ENCODE measurements around the gene SLX4IP. TPM values are rescaled to one million over a fixed set of nuclear protein-coding genes. Genes with fewer than 3 reads are reported as not detected.

Gene SLX4IP
- polyA plus RNA-seq, 12 donors = 3.6 to 8.8 (median 5.2) TPM; not detected in 1

DNA sequence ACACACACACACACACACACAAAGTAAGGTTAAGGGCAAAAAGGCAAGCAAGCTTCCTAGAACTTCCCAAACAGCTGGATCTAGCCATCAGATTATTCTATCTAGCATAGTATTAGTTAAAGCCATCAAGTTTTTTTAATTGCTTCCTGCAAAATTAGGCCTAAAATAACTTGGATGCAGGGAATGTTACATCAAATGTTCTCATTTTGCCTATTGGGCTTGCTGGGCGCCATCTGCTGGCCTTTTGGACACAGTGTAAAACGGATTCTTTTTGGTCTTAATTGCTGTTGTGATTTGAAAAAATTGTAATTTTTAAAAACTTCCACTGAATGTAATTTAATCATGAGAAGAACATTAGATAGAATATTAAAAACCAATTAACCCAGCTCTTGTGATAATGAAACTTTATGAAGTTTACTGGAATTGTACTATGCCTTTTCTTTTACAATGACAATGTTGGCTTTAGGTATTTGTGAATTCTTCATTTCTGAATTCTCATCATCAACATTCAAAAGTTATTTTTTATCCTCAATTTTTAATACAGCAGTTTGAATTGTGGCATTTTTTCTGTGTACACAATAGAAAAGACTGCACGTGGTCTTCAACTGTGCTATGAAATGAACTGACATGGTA is 7.9 kb upstream of the SLX4IP start:
- peak; percentile 44 for DNase-seq

DNA sequence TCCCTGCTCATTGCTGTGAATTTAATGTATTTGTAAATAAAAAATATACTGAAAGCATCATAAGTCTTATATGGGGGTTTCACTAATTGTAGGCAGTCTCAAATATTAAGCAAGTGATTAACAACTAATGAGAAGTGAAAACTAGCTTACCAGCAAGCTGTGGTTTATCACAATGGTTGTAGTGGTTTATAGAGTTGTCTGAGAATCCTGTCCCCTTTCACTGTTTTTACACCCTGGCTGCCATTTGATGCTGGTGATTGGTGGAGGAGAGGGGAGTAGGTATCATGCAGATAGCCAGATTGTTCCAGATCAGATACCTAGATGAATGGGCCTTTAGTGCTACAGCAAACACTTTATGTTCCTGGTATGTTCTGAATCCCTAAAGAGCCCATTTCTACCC is 7.1 kb upstream of the SLX4IP start:
- no peak for DNase-seq

DNA sequence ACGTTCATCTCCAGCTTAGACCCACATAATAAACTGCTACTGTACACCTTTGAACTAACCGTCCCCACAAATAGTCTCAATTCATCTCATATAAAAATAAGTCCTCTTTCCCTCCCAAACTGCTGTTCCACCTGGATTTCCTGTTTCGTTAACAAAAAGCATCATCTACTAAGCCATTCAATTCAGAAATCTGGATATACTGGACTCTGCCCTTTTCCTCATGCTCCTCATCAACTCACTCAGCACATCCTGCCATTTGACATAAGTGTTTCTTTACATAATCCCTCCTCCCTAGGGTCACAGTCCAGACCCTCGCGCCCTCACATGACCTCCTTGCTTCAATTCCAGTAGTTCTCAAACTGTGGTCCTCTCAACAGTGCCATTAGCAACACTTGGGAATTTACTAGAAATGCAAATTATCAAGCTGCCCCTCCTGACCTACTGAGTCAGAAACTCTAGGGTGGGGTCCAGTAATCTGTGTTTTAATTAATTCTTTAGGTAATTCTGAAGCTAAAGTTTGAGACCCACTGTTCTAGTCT is 5.6 kb upstream of the SLX4IP start:
- DNase-seq = no peak

DNA sequence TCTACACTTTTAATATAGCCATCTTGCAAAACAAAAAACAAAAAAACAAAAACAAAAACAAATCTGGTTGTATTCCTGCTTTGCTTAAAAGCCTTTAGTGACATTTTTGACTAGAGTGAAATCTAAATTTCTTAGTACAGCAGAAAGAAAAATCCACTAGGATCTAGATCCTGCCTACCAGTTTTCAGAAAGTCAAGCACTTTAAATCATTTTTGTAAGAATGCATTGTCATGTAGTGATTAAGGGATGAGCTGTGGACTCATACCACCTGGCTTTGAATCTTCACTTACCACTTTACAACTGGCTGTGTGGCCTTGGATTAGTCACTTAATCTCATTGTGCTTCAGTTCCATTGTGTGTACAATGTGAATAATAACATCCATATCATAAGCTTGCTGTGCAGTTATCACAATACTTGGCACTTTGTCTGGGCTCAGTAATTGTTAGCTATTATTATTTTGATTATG is 5.1 kb upstream of the SLX4IP start:
- no peak for DNase-seq

DNA sequence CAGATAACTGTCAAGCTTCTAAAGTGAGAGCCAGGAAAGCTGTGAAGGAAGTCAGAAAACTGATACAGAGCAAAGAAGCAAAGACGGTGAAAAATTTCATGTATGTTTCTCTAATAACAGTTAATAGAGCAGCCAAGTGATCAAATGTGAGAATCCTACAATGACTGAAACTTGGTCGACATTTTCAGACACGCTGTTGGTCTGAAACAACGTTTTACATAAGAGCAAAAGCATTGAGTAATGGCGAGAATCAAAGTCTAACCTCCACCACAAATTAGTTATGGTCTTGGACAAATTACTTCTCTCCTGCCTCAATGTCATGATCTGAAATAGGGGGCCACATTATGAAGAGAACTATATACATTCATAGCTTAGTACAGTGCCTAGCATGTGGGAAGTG is 4.4 kb upstream of the SLX4IP start:
- DNase-seq = no peak

DNA sequence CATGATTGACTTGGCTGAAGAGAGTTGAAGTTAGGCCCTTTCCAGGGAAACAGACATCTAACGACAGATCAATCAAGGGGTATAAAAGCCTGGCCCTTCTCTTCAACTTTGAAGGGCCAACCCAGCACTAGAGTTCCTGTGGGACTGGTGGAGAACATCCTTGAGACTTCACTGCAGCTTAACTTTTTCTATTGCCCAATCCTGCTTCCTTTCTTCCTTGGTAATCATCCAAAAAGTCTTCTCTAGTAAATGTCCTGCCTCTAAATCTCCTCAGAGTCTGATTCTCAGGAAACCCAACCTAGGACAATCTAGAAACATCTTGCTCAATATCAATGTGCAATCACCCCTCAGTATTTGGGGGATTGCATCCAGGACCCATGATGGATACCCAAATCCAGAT is 3.0 kb upstream of the SLX4IP start:
- no peak for DNase-seq

DNA sequence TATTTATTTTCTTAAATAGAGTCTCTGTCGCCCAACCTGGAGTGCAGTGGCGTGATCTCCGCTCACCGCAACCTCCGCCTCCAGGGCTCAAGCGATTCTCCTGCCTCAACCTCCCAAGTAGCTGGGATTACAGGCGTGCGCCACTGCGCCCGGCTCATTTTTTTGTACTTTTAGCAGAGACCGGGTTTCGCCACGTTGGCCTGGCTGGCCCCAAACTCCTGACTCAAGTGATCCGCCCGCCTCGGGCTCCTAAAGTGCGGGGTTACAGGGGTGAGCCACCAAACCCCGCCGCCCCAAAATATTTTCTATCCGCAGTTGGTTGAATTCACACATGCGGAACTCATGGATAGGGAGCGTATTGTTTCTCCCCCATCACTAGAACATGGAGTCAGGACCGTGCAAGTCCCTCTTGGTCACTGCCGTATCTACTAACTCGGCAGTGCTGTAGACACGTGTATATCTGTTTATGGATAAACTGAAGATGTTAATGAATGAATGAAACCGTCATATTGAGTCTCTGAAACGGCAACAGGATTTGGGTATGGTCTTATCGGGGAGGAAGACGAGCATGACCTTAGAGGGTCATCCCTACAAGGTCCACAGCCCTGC is 2.0 kb upstream of the SLX4IP start:
- DNase-seq = no peak

DNA sequence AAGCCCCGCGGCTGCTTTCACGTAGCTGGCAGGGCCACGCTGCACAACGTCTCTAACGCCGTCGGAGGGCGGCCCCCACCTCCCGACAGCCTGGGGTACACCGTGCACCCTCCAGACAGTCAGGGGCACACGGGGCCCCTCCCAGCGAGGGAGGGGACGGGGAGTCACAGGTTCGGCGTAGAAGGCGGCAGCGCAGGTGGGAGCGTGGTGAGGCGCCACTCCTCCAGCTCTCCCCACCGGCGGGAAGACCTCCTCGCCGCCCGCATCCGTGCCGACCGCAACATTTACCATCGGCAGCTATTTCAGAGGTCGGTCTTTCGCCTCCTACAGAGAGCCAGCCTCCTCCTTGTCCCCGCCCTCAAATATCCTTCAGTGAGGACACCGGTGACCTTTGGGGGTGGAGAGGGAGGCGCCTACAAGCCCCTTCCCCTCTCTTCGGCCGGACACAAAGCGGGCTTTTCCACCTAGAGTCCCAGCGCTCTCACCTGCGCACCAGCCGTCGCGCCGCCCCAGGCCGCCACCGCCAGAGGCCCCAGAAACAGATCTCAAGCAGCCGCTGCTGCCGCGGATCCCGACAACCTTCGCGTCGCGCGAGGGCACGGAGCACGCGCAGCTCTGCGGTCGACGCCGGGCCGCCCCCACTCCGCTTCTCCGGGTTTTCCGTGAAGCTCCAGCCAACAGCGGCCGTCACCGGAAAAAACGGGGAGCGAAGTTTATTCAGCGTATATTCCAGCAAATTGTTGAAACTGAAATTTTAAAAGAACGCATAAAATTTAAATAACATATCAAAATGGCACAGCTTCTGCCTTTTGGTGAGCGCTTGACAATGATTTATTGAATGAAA is 1.3 kb upstream of the SLX4IP start, which contains the start of gene MKKS:
Gene MKKS (minus strand): TSS at position 600 of the 844 bp plus-strand sequence. CDS start 20,708 bp downstream, outside the sequence.
- DNase-seq = peak; percentile 93

DNA sequence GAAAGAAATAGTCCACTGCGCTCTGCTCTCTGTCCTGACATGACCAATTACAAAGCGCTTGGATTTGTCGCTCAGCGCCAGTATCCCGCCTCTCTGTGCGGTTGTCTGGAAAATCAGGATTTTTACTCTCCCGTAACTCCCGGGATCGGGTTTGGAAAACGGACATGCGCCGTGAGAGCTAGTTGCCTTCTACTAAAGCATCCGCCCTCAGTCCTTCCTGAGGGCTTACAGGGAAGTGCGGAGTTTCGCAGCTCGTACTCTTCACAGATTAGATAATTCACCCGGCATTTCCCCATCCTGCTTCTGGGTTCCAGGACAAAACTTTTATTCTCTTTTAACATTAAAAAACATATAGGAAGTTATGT is 656 bp upstream of the SLX4IP start:
- peak; percentile 99 for DNase-seq

DNA sequence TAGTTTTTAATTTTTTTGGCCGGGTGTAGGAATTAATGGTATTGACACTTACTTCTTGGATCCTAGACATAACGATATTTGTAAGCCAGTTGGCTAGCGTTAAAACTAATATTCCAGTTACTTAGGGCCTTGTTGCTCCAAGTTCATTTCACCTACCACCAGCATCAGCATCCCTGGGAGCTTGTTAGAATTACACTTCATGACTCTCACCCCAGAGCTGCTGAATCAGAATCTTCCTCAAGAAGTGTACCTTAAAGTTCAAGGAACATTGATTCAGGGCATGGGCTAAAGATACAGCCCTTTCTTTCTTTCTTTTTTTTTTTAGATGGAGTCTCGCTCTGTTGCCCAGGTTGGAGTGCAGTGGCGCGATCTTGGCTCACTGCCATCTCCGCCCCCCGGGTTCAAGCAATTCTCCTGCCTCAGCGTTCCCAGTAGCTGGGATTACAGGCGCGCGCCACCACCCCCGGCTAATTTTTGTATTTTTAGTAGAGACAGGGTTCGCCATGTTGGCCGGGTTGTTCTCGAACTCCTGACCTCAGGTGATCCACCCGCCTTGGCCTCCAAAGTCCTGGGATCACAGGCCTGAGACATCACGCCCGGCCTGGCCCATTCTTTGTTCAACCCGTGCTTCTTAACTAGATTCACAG is 1.1 kb downstream of the SLX4IP start:
- no peak for DNase-seq

DNA sequence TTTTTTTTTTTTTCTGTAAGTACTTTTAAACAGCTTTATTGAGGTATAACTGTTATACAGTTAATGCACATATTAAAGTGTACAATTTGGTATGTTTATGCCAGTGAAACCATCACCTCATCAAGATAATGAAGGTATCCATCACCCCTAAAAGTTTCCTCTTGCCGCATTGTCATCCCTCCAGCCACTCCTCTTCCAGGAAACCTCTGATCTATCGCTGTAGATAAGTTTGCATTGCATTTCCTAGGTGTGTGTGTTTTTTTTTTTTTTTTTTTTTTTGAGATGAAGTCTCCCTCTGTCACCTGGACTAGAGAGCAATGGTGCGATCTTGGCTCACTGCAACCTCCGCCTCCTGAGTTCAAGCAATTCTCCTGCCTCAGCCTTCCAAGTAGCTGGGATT is 3.1 kb downstream of the SLX4IP start:
- DNase-seq = no peak

DNA sequence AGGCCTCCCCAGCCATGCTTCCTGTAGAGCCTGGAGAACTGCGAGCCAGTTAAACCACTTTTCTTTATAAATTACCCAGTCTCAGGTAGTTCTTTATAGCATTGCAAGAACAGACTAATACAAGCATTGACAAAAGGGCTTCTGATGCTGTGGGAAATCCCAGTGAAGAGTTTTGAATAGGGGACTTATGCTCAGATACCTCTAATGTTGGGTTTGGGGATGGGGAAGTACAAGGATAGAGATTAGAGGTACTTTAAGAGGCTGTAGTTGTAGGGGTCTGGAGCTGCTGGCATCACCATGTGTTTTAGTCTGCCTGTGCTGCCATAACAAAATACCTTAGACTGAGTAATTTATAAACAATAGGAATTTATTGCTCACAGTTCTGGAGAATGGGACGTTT is 8.8 kb downstream of the SLX4IP start:
- DNase-seq = no peak

DNA sequence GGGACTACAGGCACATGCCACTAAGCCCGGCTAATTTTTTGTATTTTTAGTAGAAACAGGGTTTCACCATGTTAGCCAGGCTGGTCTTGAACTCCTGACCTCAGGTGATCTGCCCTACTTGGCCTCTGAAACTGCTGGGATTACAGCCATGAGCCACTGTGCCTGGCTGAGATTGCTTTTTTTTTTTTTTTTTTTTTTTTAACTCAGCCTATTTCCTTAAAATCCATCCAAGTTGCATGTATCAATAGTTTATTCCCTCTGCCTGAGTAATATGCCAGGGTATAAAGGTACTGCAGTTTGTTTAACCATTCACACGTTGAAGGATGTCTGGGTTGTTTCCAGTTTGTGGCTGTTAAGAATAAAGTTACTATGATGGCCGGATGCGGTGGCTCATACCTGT is 10.7 kb downstream of the SLX4IP start:
- no peak for DNase-seq

DNA sequence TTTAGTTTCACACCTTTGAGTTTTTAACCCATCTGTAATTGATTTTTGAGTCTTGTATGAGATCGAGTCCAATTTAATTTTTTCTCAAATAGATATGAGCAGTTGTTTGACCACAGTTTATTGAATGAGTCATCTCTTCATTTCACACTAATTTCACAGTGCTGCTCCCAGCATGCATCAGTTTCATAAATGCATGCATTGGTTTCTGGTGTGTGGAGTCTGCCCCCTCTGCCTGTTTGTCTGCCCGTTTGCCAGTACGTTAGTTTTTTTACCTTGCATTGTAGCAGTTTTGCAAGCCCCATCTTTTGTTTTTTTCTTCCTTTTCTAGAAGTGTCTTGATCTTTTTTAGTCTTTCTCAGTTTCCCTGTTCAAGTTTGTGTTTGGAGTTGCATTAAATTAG is 11.9 kb downstream of the SLX4IP start:
- DNase-seq = no peak

DNA sequence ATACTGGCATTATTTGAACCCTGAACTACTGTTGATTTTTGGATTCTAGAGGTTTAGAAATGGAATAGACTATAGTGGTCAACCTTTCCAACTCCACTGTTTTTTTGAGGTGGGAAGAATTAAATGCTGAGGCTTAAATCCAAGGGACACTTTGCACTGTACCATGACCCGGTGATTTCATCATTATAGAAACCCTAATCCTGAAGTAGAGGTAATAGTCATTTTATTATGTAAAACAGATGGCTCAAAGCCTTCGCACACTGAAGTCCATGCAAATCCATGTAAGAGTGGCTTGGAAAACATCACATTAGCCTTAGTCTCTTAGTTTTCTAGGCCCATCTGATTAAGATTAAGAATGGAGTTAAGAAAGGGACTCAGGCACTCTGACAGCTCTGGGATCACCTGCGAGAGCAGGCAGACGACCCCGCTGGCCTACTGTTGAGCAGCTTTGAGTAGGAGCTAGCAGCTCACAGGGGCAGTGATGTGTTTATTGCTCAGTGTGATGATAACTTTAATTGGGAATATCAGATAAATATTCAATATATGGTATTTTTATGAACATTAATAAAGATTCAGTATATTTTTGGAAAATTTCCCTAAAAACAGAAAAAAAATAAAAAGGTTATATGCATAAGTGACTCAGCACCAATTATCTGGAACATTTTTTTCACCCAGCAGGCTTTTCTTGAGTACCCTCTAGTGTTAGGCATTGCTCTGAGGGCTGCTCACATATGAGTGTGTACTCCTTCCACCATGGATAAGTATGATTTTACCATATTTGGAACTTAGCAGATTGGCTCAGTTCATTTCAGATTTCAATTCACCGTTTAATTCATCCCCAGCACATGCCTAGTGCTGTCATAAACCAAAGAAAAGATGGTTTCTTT is 13.4 kb downstream of the SLX4IP start:
- DNase-seq = no peak

DNA sequence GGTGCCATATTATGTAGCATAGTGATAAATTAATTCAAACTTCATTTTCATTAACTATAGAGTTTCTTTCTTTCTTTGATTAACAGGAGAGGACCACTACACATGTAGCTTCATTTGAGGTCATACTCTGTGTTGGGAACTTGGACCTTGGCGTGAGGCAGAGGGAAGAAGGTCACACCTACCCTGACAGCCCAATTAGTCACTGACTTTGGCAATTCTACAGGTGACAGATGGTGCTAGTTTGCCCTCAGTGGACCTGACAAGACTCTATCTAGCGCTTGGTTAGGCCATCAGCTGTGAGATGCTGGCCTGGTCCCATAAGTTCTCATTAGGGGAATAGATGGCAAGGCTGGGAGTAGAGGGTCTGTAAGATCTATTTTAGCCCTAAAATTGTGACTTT is 14.2 kb downstream of the SLX4IP start:
- no peak for DNase-seq

DNA sequence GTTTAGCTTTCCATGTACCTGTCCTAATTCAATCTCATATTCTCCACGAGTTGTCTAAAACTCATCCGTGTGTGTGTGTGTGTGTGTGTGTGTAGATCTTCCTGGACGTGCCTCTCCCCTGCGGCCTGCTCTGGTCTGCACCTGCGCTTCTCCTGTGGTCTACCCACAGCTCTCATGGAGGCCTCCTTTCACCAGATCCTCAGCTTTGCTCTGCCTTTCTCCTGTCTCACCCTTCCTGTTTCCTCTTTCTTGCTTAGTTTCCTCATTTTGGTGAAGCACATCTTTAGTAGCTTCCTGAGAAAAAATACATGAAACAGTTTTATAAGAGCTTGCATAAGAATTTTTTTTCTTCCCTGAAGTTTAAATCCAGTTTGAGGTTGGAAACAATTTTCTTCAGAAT is 18.1 kb downstream of the SLX4IP start:
- no peak for DNase-seq

DNA sequence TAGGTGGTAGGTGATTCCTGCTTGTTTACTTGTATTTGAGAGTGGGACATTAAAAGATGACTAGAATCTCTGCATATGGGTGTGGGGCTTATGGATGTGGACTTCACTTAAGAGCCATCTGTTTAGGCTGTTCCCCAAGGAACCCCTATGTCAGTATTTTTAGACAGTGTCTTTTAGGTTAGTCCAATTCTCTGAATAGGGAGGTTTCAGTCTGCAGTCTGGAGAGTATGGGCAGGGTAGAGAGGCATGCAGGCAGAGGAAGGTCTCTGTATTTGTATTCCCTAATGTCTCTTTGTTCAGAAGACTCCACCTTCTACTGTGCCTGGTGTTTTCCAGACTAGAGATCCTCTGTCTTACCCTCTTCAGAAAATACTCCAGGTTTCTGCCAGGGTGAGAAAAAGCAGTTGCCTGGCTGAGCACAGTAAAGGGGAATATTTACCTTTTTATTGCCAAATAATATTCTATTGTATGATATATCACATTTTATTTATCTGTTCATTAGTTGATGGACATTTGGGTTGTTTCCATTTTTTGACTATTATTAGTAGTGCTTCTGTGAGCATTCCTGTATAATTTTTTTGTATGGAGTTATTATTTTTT is 19.1 kb downstream of the SLX4IP start:
- DNase-seq = no peak

DNA sequence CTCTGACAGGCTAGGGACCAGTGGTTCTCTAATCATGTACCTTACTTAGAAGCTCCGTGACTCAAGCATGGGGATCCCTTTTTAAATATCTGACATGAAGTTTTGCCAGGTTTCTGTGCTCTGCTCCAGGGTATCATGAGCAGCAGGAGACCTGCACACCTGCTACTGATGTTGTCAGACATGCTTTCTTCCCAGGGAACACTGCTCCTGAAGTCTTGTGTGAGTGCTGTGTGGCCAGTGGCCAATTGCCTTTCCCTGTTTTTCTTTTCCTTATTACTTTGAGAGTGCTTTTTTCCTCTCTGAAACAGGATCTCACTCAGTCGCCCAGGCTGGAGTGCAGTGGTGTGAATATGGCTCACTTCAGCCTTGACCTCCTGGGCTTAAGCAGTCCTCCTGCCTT is 26.4 kb downstream of the SLX4IP start:
- no peak for DNase-seq

DNA sequence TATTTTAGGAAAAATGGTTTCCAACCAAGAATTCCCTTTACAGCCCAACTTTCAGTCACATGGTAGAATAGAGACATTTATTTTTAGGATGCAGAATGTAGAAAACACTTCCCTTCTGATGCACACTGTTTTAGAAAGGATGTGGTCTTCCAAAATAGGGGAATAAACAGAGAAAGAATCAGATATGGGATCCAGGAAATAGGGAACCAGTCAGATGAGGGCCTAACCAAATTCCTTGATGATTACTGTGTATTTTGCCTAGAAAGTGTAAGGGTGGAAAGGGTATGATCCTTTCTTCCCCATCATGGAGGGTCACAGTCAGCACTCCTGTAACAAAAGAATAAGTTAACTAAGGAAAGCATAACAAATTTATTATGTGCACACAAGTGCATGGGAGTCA is 27.4 kb downstream of the SLX4IP start:
- DNase-seq = no peak

DNA sequence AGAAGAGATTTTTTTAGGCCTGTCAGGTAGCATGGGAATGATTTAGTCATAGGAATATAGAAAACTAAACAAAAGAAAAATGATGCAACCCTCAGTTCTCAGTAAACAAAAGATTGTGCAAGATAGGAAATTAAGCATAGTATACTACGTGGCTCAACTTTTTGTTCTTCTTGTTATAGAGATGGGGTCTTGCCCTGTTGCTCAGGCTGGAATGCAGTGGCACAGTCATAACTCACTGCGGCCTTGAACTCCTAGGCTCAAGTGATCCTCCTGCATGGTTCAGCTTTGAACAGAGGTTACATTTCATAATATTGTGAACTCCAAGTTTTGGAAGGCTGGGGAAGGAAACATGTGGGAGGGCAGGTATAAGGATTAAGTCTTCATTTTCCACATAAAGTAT is 28.5 kb downstream of the SLX4IP start:
- no peak for DNase-seq

All from muscle of arm (tissue), 12 donors.